Lung (tissue), 12 donors: Measurements from ENCODE around the gene C16orf46. TPM values are rescaled to one million over a fixed set of nuclear protein-coding genes. Genes with fewer than 3 reads are reported as not detected.

Experiments
- ATAC-seq: fragments of 200-7000 bp; cut with Tn5 transposase; one replicate; pipeline ENCODE4 v1.9.1; 2020; ENCODE audit warnings: moderate number of reproducible peaks; ENCODE audit not compliant: insufficient read depth, low FRiP score
- DNase-seq, 3 donors: peaks; one replicate each; pipeline ENCODE4 v3.0.0-alpha.2; 2013 to 2017
- H3K27ac ChIP-seq, 2 donors: one replicate each; pipeline ENCODE4 v1.5.1; 2013; ENCODE audit warnings: mild to moderate bottlenecking in 2 of 2, moderate library complexity in 2 of 2, control low read depth in 1 of 2, inconsistent platforms in 1 of 2, low read depth in 1 of 2, low read length in 1 of 2
- H3K27me3 ChIP-seq, 3 donors: one replicate each; pipeline ENCODE4 v1.5.1; 2013; ENCODE audit warnings: low read length in 2 of 3; ENCODE audit not compliant: control insufficient read depth in 3 of 3, insufficient read depth in 3 of 3
- H3K36me3 ChIP-seq, 4 donors: one replicate each; pipeline ENCODE4 v1.5.1; 2013; ENCODE audit warnings: low read length in 4 of 4, mild to moderate bottlenecking in 1 of 4, moderate library complexity in 1 of 4; ENCODE audit not compliant: control insufficient read depth in 4 of 4, insufficient read depth in 4 of 4
- H3K4me1 ChIP-seq, 5 donors: one replicate each; pipeline ENCODE4 v1.5.1; 2013; ENCODE audit warnings: low read length in 5 of 5, mild to moderate bottlenecking in 2 of 5, moderate library complexity in 1 of 5; ENCODE audit not compliant: control insufficient read depth in 5 of 5, insufficient read depth in 5 of 5
- H3K4me3 ChIP-seq: one replicate; pipeline ENCODE4 v1.5.1; 2013; ENCODE audit warnings: mild to moderate bottlenecking, control low read depth, moderate library complexity
- H3K9ac ChIP-seq, 2 donors: one replicate each; pipeline ENCODE4 v1.5.1; 2013; ENCODE audit warnings: low read length in 2 of 2, control low read depth in 1 of 2; ENCODE audit not compliant: insufficient read depth in 1 of 2
- H3K9me3 ChIP-seq, 4 donors: one replicate each; pipeline ENCODE4 v1.5.1; 2013; ENCODE audit warnings: low read length in 3 of 4, mild to moderate bottlenecking in 1 of 4, moderate library complexity in 1 of 4; ENCODE audit not compliant: control insufficient read depth in 4 of 4, insufficient read depth in 3 of 4
- CTCF ChIP-seq: IDR thresholded peaks from 2 replicates; pipeline ENCODE4 v1.5.1; 2012; ENCODE audit warnings: mild to moderate bottlenecking; ENCODE audit errors: control extremely low read depth, extremely low read depth
- WGBS, 2 donors: extraction: QIAGEN DNeasy Blood & Tissue Kit; methylation state at CpG; one replicate each; pipeline ENCODE4 v1.1.7; 2013; 5-methylcytosine and 5-hydroxymethylcytosine counted together
- polyA plus RNA-seq, 2 donors: library from polyadenylated mRNA; stranded (reverse); fragments of 200-250 nt; gene quantifications; one replicate each; pipeline ENCODE4 v1.2.1, GENCODE V29; 2013
- total RNA-seq, 2 donors: library from RNA; depleted of rRNA in 1 of 2; stranded (reverse); fragments of >200 nt in 1 of 2; gene quantifications; one replicate each; pipeline ENCODE4 v1.2.1, GENCODE V29; 2014 to 2021
- donor health status: control.
- donor health status: control.
- donor health status: Bipolar disorder and iron deficiency.
- donor health status: healthy.
- donor health status: DM: yes; HTN: yes; CAD: no.

The C16orf46 gene
- total and polyA plus RNA-seq, 4 donors: 1.0 to 4.4 (median 1.8) TPM

- H3K36me3 ChIP-seq: no peaks in the 10 kb centered on the region
- no peaks in the 10 kb centered on the region for H3K27me3 ChIP-seq
- H3K9me3 ChIP-seq: no peaks in the 10 kb centered on the region
- DNase-seq: no peak
- no peak overlapping the region for H3K4me3 ChIP-seq
- H3K27ac ChIP-seq: no peak overlapping the region
- no peak for ATAC-seq
- TF ChIP-seq CTCF: no peak
- WGBS, 2 donors: 76 to 89% methylated on average over 1 of the region's 1 CpG
- H3K9ac ChIP-seq: no peak overlapping the region
- H3K4me1 ChIP-seq: no peaks in the 10 kb centered on the region
Observed at GRCh38 chr16:81067166-81067565, 9.9 kb downstream of the C16orf46 start.

- DNase-seq (peak in 1 of 3 donors; percentile 22), ATAC-seq (no peak)
- TF ChIP-seq CTCF: no peak
- Histone ChIP-seq H3K27ac (no peak overlapping the region), H3K27me3 (no peaks in the 10 kb centered on the region), H3K36me3 (no peaks in the 10 kb centered on the region), H3K4me3 (no peak overlapping the region), H3K4me1 (no peaks in the 10 kb centered on the region), H3K9ac (no peak overlapping the region), H3K9me3 (no peaks in the 10 kb centered on the region)
- 82 to 83% methylated on average over 4 of the region's 4 CpGs for WGBS, 2 donors
Observed at GRCh38 chr16:81066681-81067080, 10.4 kb downstream of the C16orf46 start.

- no peaks in the 10 kb centered on the region for H3K4me1 ChIP-seq
- no peak for TF ChIP-seq CTCF
- H3K36me3 ChIP-seq: no peaks in the 10 kb centered on the region
- H3K9ac ChIP-seq: no peak overlapping the region
- H3K9me3 ChIP-seq: no peaks in the 10 kb centered on the region
- ATAC-seq (no peak), DNase-seq (peak in 1 of 3 donors; percentile 8)
- no peaks in the 10 kb centered on the region for H3K27me3 ChIP-seq
- no peak overlapping the region for H3K4me3 ChIP-seq
- H3K27ac ChIP-seq: no peak overlapping the region
- 93 to 98% methylated on average over 10 of the region's 10 CpGs for WGBS, 2 donors
Observed at GRCh38 chr16:81061871-81062608, 15.0 kb downstream of the C16orf46 start.

GRCh38 chr16:81061307-81061640, 15.8 kb downstream of the C16orf46 start:
- H3K9me3 ChIP-seq: no peaks in the 10 kb centered on the region
- DNase-seq: no peak
- no peak for ATAC-seq
- 91 to 94% methylated on average over 10 of the region's 10 CpGs for WGBS, 2 donors
- H3K27me3 ChIP-seq: no peaks in the 10 kb centered on the region
- H3K9ac ChIP-seq: no peak overlapping the region
- no peak overlapping the region for H3K27ac ChIP-seq
- H3K4me3 ChIP-seq: no peak overlapping the region
- H3K4me1 ChIP-seq: no peaks in the 10 kb centered on the region
- no peaks in the 10 kb centered on the region for H3K36me3 ChIP-seq
- no peak for TF ChIP-seq CTCF
